Measurements from ENCODE around the gene APBA2.
A peak's percentile ranks its signal among the peaks of the same experiment; 100 is the strongest.

Gene APBA2

DNA sequence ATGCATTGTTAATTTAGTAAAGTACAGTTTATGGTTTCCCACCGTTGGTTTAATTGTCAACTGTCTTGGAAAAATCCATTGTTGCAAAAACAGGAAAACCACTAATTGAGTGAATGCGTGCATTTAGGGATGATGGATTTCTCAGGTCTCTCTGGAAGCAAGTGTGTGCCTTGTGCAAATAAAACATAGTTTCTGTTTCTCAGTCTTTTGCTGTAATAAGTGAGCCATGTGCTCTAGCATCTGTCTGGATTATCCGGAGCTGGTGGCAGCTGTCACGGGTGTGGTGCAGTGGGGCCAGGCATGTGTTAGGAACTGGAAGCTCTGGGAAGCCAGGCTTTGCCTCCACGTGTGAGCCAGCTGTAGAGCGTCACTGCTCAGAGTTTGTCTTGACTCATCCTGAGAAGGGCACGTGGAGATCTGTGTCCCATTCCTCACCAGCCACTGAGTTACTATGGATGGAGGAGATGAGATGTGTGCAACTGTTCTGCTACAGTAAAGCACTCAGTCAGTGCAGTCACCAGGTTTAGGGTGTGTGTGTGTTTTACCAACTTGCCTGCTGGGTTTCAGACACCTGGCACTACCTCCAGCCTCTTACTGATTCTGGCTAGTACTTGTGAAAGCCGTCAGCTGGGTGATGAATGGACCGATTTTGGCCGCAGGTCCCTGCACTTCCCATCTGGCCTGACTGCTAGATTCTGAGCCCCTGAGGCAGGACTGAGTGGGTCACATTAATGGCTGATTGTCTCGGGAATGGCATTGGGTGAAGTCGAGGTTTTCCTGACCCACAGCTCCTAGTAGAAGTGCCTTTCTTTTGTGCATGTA is 7.2 kb downstream of the APBA2 start:
- DNase-seq (ENCODE audit: low spot score), result no peak
- TF ChIP-seq, protein P1, sequence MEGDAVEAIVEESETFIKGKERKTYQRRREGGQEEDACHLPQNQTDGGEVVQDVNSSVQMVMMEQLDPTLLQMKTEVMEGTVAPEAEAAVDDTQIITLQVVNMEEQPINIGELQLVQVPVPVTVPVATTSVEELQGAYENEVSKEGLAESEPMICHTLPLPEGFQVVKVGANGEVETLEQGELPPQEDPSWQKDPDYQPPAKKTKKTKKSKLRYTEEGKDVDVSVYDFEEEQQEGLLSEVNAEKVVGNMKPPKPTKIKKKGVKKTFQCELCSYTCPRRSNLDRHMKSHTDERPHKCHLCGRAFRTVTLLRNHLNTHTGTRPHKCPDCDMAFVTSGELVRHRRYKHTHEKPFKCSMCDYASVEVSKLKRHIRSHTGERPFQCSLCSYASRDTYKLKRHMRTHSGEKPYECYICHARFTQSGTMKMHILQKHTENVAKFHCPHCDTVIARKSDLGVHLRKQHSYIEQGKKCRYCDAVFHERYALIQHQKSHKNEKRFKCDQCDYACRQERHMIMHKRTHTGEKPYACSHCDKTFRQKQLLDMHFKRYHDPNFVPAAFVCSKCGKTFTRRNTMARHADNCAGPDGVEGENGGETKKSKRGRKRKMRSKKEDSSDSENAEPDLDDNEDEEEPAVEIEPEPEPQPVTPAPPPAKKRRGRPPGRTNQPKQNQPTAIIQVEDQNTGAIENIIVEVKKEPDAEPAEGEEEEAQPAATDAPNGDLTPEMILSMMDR (IDR thresholded peaks at IDR 0.05; ENCODE audit: poor library complexity, severe bottlenecking), result no peak
- no peak overlapping the region for H3K4me3 ChIP-seq (ENCODE audit: severe bottlenecking)

DNA sequence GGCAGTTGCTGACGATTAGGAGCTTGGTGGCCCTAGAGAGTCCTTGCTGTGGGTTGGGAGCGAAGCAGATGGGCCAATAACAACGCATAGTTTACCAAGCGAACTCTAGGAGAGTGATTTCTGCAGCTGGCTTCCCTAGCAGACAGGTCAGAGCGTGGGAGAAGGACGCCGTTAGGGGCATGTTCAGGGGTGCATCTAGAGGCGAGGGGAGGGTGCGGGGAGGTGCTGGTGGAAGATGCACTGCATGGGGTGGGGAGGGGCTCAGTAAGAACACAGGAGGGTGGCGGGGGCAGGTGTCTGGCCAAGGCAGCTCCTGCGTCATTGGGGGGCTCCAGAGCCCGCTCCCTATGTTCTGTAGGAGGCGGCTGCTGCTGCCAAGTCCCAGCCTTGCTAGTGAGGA is 8.9 kb downstream of the APBA2 start:
- Histone ChIP-seq H3K4me3 (ENCODE audit: severe bottlenecking) (no peak overlapping the region), H3K4me1 (ENCODE audit: insufficient read depth, poor library complexity, severe bottlenecking) (peaks cover 12% of the 10 kb centered on the region), H3K27me3 (ENCODE audit: insufficient read depth, poor library complexity, severe bottlenecking) (no peaks in the 10 kb centered on the region), H3K36me3 (ENCODE audit: low read depth) (no peaks in the 10 kb centered on the region), H3K9me3 (ENCODE audit: severe bottlenecking) (no peaks in the 10 kb centered on the region), H3K27ac (ENCODE audit: poor library complexity, severe bottlenecking) (no peak overlapping the region)
- ATAC-seq (ENCODE audit: low read depth), result no peak
- no peak for DNase-seq (ENCODE audit: low spot score)
- TF ChIP-seq, protein P1 (IDR thresholded peaks at IDR 0.05; ENCODE audit: poor library complexity, severe bottlenecking), result no peak

More for the DNA sequence above, 7.2 kb downstream of the APBA2 start:
- Histone ChIP-seq H3K36me3 (ENCODE audit: low read depth) (no peaks in the 10 kb centered on the region), H3K27me3 (ENCODE audit: insufficient read depth, poor library complexity, severe bottlenecking) (no peaks in the 10 kb centered on the region), H3K4me1 (ENCODE audit: insufficient read depth, poor library complexity, severe bottlenecking) (peaks cover 12% of the 10 kb centered on the region), H3K9me3 (ENCODE audit: severe bottlenecking) (no peaks in the 10 kb centered on the region), H3K27ac (ENCODE audit: poor library complexity, severe bottlenecking) (no peak overlapping the region)
- peak; percentile 14; the same call in 2 of the 3 replicates for ATAC-seq (ENCODE audit: low read depth)

DNA sequence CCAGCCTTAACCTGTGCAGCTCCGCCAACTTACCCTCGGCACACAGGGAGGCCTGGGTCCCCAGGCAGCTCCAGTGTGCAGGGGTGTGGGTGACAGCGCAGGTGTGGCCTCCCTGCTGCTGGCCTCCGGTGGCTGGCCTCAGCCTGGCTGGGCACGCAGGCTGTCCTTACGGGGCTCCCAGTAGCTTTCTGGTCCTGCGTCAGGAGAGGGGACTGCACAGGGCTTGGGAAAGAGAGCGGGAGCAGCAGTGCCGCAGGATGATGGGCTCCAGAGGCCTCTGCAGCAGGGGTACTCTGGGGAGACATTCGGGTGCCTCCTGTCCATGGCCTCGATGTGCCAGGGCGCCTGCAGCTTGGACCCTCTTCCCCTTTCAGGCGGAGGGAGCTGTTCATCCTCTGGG is 9.4 kb downstream of the APBA2 start:
- TF ChIP-seq, protein P1 (IDR thresholded peaks at IDR 0.05; ENCODE audit: poor library complexity, severe bottlenecking), result no peak
- ATAC-seq (ENCODE audit: low read depth) (no peak), DNase-seq (ENCODE audit: low spot score) (no peak)
- Histone ChIP-seq H3K27me3 (ENCODE audit: insufficient read depth, poor library complexity, severe bottlenecking) (no peaks in the 10 kb centered on the region), H3K36me3 (ENCODE audit: low read depth) (no peaks in the 10 kb centered on the region), H3K9me3 (ENCODE audit: severe bottlenecking) (no peaks in the 10 kb centered on the region), H3K4me3 (ENCODE audit: severe bottlenecking) (no peak overlapping the region), H3K27ac (ENCODE audit: poor library complexity, severe bottlenecking) (no peak overlapping the region), H3K4me1 (ENCODE audit: insufficient read depth, poor library complexity, severe bottlenecking) (peaks cover 12% of the 10 kb centered on the region)

DNA sequence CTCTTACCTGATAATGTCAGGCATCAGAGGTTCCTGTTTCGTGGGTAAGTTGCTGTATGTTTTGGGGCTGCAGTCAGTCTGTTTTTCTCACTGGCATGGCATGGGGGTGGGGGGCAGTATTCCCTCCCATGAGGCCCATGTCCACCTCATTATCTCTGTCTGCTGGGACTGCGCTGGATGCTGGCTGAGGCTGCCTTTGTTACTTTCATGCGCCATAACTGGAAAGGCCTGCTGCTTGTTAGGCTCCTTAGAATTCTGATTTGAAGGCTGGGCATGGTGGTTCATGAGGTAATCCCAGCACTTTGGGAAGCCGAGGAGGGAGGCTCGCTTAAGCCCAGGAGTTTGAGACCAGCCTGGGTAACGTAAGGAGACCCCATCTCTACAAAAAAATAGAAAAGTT is 9.8 kb downstream of the APBA2 start:
- H3K27ac ChIP-seq (ENCODE audit: poor library complexity, severe bottlenecking), result no peak overlapping the region
- TF ChIP-seq, protein P1 (IDR thresholded peaks at IDR 0.05; ENCODE audit: poor library complexity, severe bottlenecking), result no peak
- DNase-seq (ENCODE audit: low spot score), result no peak
- H3K27me3 ChIP-seq (ENCODE audit: insufficient read depth, poor library complexity, severe bottlenecking), result no peaks in the 10 kb centered on the region
- H3K36me3 ChIP-seq (ENCODE audit: low read depth), result no peaks in the 10 kb centered on the region
- peaks cover 12% of the 10 kb centered on the region for H3K4me1 ChIP-seq (ENCODE audit: insufficient read depth, poor library complexity, severe bottlenecking)
- no peaks in the 10 kb centered on the region for H3K9me3 ChIP-seq (ENCODE audit: severe bottlenecking)
- H3K4me3 ChIP-seq (ENCODE audit: severe bottlenecking), result no peak overlapping the region
- no peak for ATAC-seq (ENCODE audit: low read depth)

DNA sequence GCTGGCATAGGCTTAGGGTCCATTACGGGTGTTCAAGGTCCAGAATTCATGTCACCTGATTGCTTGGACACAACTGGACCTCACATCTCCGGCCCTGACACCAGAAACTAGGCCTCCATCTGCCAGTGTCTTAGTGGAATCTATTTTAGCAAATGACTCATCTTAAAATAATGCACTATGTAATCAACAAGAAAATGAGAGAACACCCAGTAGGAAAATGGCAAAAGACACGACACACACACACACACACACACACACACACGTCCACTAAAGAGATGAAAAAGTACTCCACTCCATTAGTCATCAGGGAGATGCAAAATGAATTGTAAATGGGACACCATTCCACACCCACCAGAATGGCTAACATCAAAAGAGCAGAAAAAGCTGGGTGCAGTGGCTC is 11.2 kb downstream of the APBA2 start:
- ATAC-seq (ENCODE audit: low read depth), result peak; percentile 69
- Histone ChIP-seq H3K9me3 (ENCODE audit: severe bottlenecking) (no peaks in the 10 kb centered on the region), H3K4me1 (ENCODE audit: insufficient read depth, poor library complexity, severe bottlenecking) (peaks cover 12% of the 10 kb centered on the region), H3K27me3 (ENCODE audit: insufficient read depth, poor library complexity, severe bottlenecking) (no peaks in the 10 kb centered on the region), H3K27ac (ENCODE audit: poor library complexity, severe bottlenecking) (no peak overlapping the region), H3K36me3 (ENCODE audit: low read depth) (no peaks in the 10 kb centered on the region), H3K4me3 (ENCODE audit: severe bottlenecking) (no peak overlapping the region)
- DNase-seq (ENCODE audit: low spot score), result no peak
- TF ChIP-seq, protein P1 (IDR thresholded peaks at IDR 0.05; ENCODE audit: poor library complexity, severe bottlenecking), result no peak
